Measurements from ENCODE around the gene FAM229A.
A peak's percentile ranks its signal among the peaks of the same experiment; 100 is the strongest.

The FAM229A gene

DNA sequence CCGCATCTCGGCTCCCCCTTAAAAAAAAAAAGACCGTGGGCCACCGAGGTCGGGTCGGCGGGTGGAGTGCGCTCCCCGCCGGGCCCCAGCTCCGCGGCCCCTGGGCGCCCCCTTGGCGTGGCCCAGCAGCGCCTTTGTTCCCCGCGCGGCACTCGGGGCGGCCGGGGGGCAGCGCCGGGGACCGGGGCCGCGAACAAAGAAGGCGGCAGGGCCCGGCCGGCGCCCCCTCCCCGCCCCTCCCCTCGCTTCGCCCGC is 26.8 kb downstream of the FAM229A start:
- Histone ChIP-seq H3K9me3 (ENCODE audit: control insufficient read depth, low read length) (no peaks in the 10 kb centered on the region), H3K27ac (ENCODE audit: low read depth, low read length, severe bottlenecking) (peak overlapping the region; percentile 86)
- WGBS, 2 experiments (ENCODE audit: insufficient coverage in 2 of 2): 0% methylated on average over 7 to 19 of the region's 34 CpGs

GRCh38 chr1:32334864-32335534 is 27.3 kb downstream of the FAM229A start:
- Histone ChIP-seq H3K4me3 (ENCODE audit: extremely low read depth, insufficient read depth, low read length, poor library complexity, severe bottlenecking) (peak overlapping the region; percentile 79), H3K9me3 (ENCODE audit: control insufficient read depth, low read length) (no peaks in the 10 kb centered on the region), H3K4me1 (ENCODE audit: control insufficient read depth, insufficient read depth, low read length, poor library complexity, severe bottlenecking) (peaks cover 49% of the 10 kb centered on the region), H3K27ac (ENCODE audit: low read depth, low read length, severe bottlenecking) (peak overlapping the region; percentile 86), H3K36me3 (ENCODE audit: control insufficient read depth, insufficient read depth, low read length) (peaks cover 53% of the 10 kb centered on the region)
- 0% methylated on average over 21 to 43 of the region's 46 CpGs for WGBS, 2 experiments (ENCODE audit: insufficient coverage in 2 of 2)

More for the DNA sequence above, 26.8 kb downstream of the FAM229A start:
- Histone ChIP-seq H3K4me3 (ENCODE audit: extremely low read depth, insufficient read depth, low read length, poor library complexity, severe bottlenecking) (peak overlapping the region; percentile 79), H3K4me1 (ENCODE audit: control insufficient read depth, insufficient read depth, low read length, poor library complexity, severe bottlenecking) (peaks cover 51% of the 10 kb centered on the region), H3K36me3 (ENCODE audit: control insufficient read depth, insufficient read depth, low read length) (peaks cover 49% of the 10 kb centered on the region)

DNA sequence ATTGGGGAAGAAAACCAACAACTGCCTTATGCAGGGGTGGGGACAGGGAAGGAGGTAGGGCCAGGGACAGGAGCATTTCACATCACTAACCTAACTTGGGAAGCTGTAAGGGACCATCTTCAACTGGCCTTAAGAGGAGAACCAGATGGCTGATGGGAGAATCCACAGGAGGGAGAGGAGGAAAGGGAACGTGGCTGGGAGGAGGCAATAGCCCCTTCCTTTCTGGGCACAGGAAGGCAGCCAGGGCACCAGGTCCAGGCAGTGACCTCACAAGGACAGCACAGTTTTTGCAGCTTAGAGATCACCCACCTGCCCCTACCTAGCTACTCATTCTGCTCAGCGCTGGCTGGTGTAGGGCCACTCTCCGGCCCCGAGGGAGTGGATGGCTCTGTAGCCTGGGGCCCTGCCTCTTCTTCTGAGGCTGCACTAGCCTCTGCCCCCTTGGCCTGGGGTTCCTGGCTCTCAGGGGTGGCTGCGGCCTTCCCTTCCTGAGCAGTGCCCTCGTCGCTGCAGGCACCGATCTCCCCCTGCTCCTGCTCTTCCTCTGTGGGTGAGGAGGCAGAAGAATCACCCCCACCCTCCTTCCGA is 27.9 kb downstream of the FAM229A start:
- Histone ChIP-seq H3K27ac (ENCODE audit: low read depth, low read length, severe bottlenecking) (no peak overlapping the region), H3K4me3 (ENCODE audit: extremely low read depth, insufficient read depth, low read length, poor library complexity, severe bottlenecking) (peak overlapping the region; percentile 79), H3K36me3 (ENCODE audit: control insufficient read depth, insufficient read depth, low read length) (peaks cover 60% of the 10 kb centered on the region), H3K4me1 (ENCODE audit: control insufficient read depth, insufficient read depth, low read length, poor library complexity, severe bottlenecking) (peaks cover 43% of the 10 kb centered on the region), H3K9me3 (ENCODE audit: control insufficient read depth, low read length) (no peaks in the 10 kb centered on the region)
- 62 to 63% methylated on average over 4 of the region's 9 CpGs for WGBS, 2 experiments (ENCODE audit: insufficient coverage in 2 of 2)

- no peak overlapping the region for H3K4me3 ChIP-seq (ENCODE audit: extremely low read depth, insufficient read depth, low read length, poor library complexity, severe bottlenecking)
- H3K4me1 ChIP-seq (ENCODE audit: control insufficient read depth, insufficient read depth, low read length, poor library complexity, severe bottlenecking): peaks cover 33% of the 10 kb centered on the region
- WGBS, 2 experiments (ENCODE audit: insufficient coverage in 2 of 2): 95 to 100% methylated on average over 1 to 2 of the region's 3 CpGs
- peaks cover 69% of the 10 kb centered on the region for H3K36me3 ChIP-seq (ENCODE audit: control insufficient read depth, insufficient read depth, low read length)
- no peaks in the 10 kb centered on the region for H3K9me3 ChIP-seq (ENCODE audit: control insufficient read depth, low read length)
- H3K27ac ChIP-seq (ENCODE audit: low read depth, low read length, severe bottlenecking): peak overlapping the region; percentile 36
These were observed 28.9 kb downstream of the FAM229A start for GRCh38 chr1:32333251-32333963.

DNA sequence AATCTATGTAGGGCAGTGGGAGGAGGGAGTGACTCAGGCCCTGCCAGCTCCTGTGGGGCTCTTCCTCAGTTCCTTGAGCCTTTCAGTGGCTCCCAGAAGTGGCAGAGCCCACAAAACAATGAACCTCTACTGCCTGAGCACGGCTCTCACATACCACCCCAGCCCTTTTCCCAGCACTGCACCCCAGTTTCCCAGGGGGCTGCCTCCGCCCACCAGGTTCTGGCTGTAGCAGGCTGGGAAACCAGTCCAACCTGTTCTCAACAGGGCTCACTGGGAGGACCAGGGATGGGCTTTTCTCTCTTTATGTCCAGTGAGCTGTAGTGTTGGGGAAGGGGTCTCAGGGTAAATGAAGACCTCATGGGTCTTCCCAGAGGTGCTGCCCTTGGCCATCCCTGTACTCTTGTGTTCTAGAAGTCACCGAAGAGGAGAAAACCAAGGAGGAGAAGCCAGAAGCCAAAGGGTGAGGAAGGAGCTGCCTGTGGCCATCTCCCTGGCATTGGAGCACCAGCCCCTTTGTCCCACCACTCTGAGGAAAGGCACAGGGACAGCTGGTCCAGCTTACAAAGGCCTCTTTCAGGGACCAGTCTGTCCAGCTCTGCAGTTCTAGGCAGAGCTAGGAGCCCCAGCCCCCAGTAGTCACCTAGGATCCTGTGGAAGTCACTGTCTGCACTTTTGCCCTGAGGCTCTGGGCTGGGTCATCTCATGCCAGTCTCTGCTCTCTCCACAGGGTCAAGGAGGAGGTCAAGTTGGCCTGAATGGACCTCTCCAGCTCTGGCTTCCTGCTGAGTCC is 29.8 kb downstream of the FAM229A start:
- Histone ChIP-seq H3K4me3 (ENCODE audit: extremely low read depth, insufficient read depth, low read length, poor library complexity, severe bottlenecking) (no peak overlapping the region), H3K36me3 (ENCODE audit: control insufficient read depth, insufficient read depth, low read length) (peaks cover 79% of the 10 kb centered on the region), H3K27ac (ENCODE audit: low read depth, low read length, severe bottlenecking) (peak overlapping the region; percentile 46), H3K9me3 (ENCODE audit: control insufficient read depth, low read length) (no peaks in the 10 kb centered on the region), H3K4me1 (ENCODE audit: control insufficient read depth, insufficient read depth, low read length, poor library complexity, severe bottlenecking) (peaks cover 24% of the 10 kb centered on the region)
- 90 to 92% methylated on average over 3 of the region's 3 CpGs for WGBS, 2 experiments (ENCODE audit: insufficient coverage in 2 of 2)

- Histone ChIP-seq H3K27ac (ENCODE audit: low read depth, low read length, severe bottlenecking) (no peak overlapping the region), H3K36me3 (ENCODE audit: control insufficient read depth, insufficient read depth, low read length) (peaks cover 86% of the 10 kb centered on the region)
- 95 to 97% methylated on average over 12 of the region's 12 CpGs for WGBS, 2 experiments (ENCODE audit: insufficient coverage in 2 of 2)
These were observed 30.7 kb downstream of the FAM229A start for GRCh38 chr1:32331549-32331948.

GRCh38 chr1:32330558-32331151 is 31.6 kb downstream of the FAM229A start:
- peaks cover 94% of the 10 kb centered on the region for H3K36me3 ChIP-seq (ENCODE audit: control insufficient read depth, insufficient read depth, low read length)
- no peak overlapping the region for H3K4me3 ChIP-seq (ENCODE audit: extremely low read depth, insufficient read depth, low read length, poor library complexity, severe bottlenecking)
- no peaks in the 10 kb centered on the region for H3K9me3 ChIP-seq (ENCODE audit: control insufficient read depth, low read length)
- peaks cover 15% of the 10 kb centered on the region for H3K4me1 ChIP-seq (ENCODE audit: control insufficient read depth, insufficient read depth, low read length, poor library complexity, severe bottlenecking)
- WGBS, 2 experiments (ENCODE audit: insufficient coverage in 2 of 2): 97 to 98% methylated on average over 12 of the region's 12 CpGs
- H3K27ac ChIP-seq (ENCODE audit: low read depth, low read length, severe bottlenecking): no peak overlapping the region

More at GRCh38 chr1:32331549-32331948, 30.7 kb downstream of the FAM229A start:
- H3K9me3 ChIP-seq (ENCODE audit: control insufficient read depth, low read length): no peaks in the 10 kb centered on the region
- peaks cover 15% of the 10 kb centered on the region for H3K4me1 ChIP-seq (ENCODE audit: control insufficient read depth, insufficient read depth, low read length, poor library complexity, severe bottlenecking)
- no peak overlapping the region for H3K4me3 ChIP-seq (ENCODE audit: extremely low read depth, insufficient read depth, low read length, poor library complexity, severe bottlenecking)

DNA sequence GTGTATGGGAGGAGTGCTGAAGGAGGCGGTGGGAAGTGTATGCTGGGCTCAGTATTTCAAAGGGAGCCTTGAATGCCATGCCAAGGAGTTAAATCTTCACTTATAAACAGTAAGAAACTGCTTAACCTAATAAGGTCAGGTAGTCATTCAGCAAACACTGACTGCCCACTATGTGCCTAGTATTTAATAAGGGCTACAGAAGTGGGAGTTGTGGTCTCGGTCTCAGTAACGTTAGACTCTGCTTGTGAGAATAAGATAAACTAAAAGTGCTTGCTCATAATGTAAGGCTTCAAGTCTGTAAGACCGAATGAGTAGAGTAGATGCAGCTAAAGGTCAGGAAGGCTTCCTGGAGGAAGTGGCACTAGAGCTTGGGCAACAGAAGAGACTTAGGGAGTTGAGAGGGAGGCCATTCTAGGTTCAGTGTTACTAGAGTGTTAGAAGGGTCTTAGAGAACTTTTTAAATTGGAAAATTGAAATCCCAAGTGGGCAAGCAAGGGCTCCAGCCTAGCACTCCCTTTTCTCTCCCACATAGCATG is 32.3 kb downstream of the FAM229A start:
- H3K36me3 ChIP-seq (ENCODE audit: control insufficient read depth, insufficient read depth, low read length): peaks cover 96% of the 10 kb centered on the region

DNA sequence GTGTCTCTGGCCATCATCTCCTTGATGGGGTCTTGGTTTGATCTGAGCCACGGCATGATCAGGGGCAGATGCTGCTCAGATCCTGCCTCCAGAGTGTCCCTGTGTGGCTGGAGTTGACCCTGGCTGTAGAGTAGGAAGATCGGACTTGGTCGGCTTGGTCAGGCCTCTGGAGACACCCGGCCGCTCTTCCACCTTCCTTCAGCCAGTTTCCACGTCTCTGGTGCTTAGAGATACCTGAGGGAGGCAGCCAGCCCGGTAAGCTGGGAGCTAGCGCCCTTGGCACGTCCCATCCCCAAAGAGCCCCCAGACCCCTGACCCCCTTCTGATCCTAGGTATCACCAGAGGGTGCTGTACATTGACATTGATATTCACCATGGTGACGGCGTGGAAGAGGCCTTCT is 35.1 kb downstream of the FAM229A start:
- Histone ChIP-seq H3K9me3 (ENCODE audit: control insufficient read depth, low read length) (no peaks in the 10 kb centered on the region), H3K27ac (ENCODE audit: low read depth, low read length, severe bottlenecking) (no peak overlapping the region), H3K36me3 (ENCODE audit: control insufficient read depth, insufficient read depth, low read length) (peaks cover 92% of the 10 kb centered on the region), H3K4me3 (ENCODE audit: extremely low read depth, insufficient read depth, low read length, poor library complexity, severe bottlenecking) (no peak overlapping the region), H3K4me1 (ENCODE audit: control insufficient read depth, insufficient read depth, low read length, poor library complexity, severe bottlenecking) (no peaks in the 10 kb centered on the region)
- 94 to 95% methylated on average over 8 to 9 of the region's 11 CpGs for WGBS, 2 experiments (ENCODE audit: insufficient coverage in 2 of 2)

More for the DNA sequence above, 32.3 kb downstream of the FAM229A start:
- H3K27ac ChIP-seq (ENCODE audit: low read depth, low read length, severe bottlenecking): no peak overlapping the region
- H3K4me1 ChIP-seq (ENCODE audit: control insufficient read depth, insufficient read depth, low read length, poor library complexity, severe bottlenecking): peaks cover 15% of the 10 kb centered on the region
- WGBS, 2 experiments (ENCODE audit: insufficient coverage in 2 of 2): 94 to 96% methylated on average over 3 to 4 of the region's 4 CpGs
- H3K9me3 ChIP-seq (ENCODE audit: control insufficient read depth, low read length): no peaks in the 10 kb centered on the region
- no peak overlapping the region for H3K4me3 ChIP-seq (ENCODE audit: extremely low read depth, insufficient read depth, low read length, poor library complexity, severe bottlenecking)

DNA sequence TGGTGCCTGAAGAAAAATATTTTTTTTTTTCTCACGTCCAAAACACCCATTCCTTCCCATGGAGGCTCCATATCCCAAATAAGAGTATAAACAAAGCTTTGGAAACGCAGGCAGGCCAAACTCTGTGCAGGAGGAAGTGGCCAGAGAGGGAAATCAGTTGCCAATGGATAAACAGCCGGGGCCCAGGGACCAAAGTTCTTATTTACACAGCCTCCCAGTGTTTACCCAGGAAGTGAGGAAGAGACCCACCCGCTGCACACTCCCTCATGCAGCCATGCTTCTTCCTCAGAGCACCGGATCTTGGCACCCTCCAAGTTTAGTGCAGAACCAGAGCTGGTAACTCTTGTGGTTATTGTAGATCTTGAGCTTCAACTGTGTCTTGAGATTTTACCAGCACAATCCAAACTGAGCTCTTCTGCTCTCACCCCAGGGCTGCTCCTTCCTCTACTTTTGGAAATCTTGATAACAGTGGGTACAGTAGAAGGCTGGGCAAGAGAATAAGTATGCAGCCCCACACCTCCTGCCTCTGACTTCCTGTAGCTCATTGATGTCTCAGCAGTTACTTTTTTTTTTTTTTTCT is 40.5 kb downstream of the FAM229A start:
- Histone ChIP-seq H3K36me3 (ENCODE audit: control insufficient read depth, insufficient read depth, low read length) (peaks cover 83% of the 10 kb centered on the region), H3K4me1 (ENCODE audit: control insufficient read depth, insufficient read depth, low read length, poor library complexity, severe bottlenecking) (peaks cover 10% of the 10 kb centered on the region), H3K9me3 (ENCODE audit: control insufficient read depth, low read length) (no peaks in the 10 kb centered on the region), H3K27ac (ENCODE audit: low read depth, low read length, severe bottlenecking) (no peak overlapping the region), H3K4me3 (ENCODE audit: extremely low read depth, insufficient read depth, low read length, poor library complexity, severe bottlenecking) (no peak overlapping the region)
- 93% methylated on average over 3 of the region's 5 CpGs; no CpG with 5 or more reads in 1 of the 2 experiments for WGBS, 2 experiments (ENCODE audit: insufficient coverage in 2 of 2)
